Fibroblast of skin of right biceps (primary cell): Measurements from ENCODE around the gene SCAMP5.

Experiments used
- DNase-seq: peaks from one replicate; pipeline ENCODE4 v3.0.0-alpha.2; 2013

SCAMP5 gene, protein sequence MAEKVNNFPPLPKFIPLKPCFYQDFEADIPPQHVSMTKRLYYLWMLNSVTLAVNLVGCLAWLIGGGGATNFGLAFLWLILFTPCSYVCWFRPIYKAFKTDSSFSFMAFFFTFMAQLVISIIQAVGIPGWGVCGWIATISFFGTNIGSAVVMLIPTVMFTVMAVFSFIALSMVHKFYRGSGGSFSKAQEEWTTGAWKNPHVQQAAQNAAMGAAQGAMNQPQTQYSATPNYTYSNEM

DNA sequence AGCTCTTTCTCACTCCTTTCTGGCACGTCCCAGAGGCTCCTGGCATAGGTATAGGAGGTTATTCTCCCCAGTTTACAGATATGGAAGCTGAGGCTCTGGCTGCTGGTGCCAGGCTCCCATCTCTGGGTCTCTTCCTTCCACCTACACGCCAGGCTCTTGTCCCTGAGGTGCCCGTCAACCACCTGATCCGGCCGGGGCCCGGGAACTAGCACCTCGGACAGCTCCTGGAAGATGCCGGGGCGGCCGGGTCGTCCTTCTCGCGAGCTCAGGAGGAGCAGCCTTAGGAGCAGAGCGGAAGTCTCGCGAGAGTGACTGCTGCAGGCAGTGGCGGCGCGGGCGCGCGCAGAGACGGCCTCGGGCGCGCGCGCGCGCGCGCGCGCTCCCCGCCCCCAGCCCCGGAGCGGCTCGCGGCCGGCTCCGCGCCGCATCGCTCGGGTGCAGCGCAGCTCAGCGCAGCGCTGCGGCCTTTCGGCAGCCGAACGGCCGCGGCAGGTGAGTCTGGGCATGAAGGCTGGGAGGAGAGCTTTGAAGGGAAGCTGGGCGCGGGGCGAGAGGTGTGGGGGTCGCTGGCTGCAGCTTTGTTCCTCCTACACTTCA, at the start of gene SCAMP5:
SCAMP5 (plus strand) TSS at position 382 of the 597 bp plus-strand sequence. CDS start 16,277 bp downstream, outside the sequence.
- peak; percentile 93 for DNase-seq

DNA sequence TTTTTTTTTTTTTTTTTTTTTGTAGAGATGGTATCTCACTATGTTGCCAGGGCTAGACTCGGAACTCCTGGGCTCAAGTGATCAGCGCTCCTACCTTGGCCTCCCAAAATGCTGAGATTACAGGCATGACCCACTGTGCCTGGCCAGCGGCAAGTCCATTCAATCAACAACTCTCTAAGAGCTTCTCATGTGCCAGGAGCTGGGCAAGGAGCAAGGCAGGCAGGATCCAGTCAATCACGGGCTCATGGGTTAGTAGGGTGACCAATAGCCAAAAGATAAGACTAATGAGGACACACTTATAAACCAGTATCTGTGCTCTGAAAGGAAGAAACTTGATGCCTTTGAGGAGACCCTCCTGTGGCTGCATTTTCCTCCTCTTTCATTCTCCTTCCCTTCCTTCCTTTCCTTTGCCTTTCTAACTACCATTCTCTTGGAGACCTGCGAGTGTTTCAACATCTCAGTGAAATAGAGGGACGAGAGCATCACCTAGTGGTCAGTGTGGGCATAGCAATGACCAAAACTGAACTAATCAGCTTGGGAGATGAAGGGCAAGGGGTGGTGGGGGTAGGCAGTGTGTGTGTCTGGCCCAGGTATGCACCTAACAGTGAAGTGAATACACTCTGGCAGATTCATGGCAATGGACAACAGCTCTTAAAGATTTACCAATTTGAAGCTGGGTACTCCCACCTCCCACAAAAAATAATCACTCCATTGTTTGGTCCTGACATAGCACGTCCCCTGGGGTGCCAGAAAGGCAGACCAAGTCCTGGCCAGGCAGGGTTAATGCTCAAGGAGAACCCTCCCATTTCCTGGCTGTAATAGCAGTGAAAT, 45.1 kb upstream of the SCAMP5 start:
- DNase-seq, result peak; percentile 61

DNA sequence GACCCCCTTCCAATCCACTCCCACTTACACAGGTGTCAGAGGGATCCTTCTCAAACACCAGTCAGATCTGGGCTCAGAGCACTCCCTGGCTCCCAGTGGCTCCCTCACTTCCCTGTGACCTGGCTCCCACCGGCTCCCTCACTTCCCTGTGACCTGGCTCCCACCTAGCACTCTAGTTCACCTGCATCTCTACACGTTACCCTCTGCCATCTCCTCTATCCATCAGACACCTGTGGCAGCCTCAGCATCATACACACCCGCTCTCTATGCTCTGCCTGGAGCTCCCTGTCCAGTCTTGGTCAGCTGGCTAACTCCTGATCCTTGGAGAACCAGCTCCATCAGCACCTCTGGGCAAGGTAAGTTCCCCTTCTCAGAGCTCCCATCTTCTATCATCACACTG, 44.4 kb upstream of the SCAMP5 start:
- no peak for DNase-seq

DNA sequence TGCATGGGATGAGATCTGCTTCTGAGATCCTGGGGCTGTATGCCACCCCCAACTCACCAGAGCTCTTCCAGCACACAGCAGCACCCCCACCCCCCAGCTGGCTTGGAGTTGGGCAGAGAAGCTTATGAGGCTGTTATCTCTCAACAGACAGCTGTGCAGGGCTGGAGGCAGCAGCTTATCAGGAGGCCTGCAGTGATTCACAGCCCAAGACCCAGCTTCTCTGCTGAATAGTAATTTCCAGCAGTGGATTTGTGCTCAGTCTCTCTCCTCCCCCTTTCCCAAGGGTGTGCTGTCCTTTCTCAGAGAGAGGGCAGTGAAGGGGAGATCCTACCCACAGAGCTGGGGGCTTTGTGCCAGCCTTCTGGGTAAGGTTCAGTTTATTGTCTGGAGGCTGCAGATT, 40.8 kb upstream of the SCAMP5 start:
- DNase-seq, result peak; percentile 56

DNA sequence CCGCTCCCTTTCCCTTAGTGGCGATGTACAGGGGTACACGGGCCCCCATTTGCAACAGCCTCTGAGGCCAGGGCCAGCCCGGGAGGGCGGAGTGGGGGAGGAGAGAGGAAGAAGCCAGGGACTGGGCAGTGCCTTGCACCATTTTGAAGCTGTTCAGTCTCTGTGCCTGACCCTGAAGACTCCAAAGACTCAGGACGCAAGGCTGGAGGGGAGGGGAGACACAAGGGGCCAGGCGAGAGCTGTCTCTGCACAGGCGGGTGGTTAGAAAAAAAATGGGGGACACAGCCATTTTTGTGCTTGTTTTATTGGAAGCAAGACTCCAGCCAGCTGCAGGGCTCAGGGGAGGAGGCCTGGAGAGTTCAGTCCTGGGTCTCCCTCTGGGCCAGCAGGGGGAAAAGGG, 40.3 kb upstream of the SCAMP5 start:
- DNase-seq, result no peak

DNA sequence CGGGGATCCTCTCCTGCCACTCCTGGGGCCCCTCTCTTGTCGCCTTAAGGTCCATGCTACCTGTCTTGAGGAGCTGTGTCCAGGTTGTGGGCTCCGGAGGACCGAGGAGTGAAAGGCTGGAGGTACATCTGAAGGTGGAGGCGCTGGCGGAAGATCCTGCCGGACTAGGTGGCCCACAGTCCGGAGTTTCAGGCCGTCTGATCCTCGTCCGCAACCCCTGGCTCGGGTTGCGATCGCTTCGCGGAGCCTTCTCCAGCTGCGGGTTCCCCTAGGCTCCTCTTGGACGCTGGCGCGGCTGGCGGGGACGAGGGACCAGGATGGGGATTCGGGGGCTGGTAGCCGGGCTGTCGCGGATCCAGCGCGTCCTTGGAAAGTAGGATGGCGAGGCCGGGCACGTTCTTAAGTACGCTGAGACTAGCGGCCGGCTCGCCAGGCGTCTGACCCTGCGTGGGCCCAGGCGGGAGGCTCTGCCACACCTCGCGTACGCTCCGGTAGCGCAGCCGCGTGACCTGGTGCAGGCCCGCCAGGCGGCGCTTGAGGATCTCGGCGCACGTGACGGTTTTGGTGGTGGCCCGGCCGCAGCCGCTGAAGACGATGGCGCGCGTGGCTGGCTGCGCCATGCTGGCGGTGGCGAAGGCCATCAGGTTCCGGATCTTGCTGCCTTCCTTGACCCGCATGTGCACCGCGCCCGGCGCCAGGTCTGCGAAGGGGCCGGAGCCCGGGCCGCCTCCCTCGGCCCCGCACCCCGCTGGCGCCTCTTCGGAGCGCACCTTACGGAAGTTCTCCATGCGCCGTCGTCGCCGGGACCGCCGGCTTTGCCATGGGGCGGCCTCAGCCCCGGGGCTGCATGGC, 39.3 kb upstream of the SCAMP5 start:
- DNase-seq, result peak; percentile 73

DNA sequence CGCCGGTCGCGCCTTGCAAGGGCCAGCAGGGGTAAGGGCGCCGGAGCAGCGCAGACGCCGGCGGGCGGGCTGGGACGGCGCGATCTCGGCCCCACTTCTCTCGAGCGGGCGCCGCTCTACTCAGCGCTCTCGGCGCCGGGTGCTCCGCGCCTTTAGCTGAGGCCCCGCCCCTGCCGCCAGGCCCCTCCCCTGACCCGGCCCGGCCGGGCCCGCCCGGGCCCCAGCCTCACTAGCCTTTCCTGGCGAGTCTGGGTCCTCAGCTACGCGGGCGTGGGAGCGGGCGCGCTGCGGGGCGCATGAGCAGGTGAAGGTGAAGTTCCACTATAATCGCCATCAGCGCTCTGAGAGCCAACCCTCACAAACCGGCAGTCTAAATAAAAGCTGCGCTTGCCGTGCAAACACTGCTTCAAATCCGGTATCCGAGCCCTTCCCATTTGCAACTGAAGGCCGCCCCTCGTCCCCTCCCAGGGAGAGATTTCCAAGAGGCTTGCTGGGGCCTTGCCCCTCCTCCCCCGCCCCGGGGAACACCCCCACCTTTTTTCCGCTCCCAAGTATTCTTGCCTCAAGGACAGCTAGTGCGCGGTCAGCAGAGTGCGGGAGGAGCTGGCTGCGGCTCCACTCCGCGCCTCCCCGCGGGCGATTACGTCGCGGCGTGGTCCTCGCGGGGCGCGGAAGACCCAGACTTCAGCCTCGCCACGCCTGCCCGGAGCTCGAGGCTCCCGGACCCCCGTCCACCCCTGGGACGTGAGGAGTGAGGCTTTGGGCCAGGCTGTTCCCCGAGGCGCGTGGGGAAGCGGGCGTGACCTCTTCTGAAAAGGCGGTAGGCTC, 38.5 kb upstream of the SCAMP5 start, which contains the start of gene RPP25:
RPP25 (minus strand) TSS at position 125 of the 828 bp plus-strand sequence. CDS start 189 bp downstream, outside the sequence.
- peak; percentile 80 for DNase-seq

DNA sequence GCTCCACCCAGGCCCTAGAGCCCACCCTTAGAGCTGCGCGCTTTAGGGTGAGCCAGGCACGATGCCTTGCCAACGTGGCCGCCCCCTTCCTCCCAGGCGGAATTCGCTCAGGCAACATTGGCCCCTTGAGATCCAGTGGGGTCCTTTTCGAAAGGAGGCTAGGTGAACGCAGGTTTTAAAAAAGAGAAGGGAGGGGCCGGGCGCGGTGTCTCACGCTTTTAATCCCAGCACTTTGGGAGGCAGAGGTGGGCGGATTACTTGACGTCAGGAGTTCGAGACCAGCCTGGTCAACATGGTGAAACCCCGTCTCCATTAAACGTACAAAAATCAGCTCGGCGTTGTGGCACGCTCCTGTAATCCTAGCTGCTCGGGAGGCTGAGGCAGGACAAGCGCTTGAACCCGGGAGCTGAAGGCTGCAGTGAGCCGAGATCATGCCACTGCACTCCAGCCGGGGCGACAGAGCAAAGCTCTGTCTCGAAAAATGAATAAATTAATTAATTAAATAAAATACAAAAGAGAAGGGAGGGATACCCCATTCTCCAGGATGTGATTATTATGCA, 37.8 kb upstream of the SCAMP5 start:
- peak; percentile 40 for DNase-seq

DNA sequence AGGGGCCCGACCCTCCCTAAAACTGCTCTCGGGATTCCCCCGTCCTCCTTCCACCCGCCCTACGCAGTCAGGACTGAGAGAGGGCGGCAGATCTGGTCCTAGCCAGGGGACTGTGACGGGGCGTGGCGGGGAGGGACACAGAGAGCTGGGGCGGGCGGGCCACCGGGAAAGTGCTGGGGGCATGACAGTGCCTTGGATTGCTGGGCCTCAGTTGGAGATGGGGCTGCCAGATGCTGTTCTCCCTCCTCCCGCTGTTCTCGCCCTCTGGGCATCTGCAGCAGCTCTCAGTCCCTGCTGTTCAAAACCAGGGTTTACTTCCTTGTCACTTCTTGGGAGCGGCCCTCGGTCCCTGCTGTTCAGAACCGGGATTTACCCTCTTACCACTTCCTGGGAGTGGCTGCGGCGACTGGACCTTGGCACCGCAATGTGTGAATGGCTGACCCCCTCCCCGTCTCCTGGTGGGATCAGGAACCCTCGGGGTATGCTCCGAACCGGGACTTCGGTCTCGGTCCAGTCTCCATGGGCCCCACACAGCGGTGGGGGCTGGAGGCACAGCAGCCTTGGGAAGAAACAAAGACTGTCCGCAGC, 36.9 kb upstream of the SCAMP5 start:
- peak; percentile 48 for DNase-seq

DNA sequence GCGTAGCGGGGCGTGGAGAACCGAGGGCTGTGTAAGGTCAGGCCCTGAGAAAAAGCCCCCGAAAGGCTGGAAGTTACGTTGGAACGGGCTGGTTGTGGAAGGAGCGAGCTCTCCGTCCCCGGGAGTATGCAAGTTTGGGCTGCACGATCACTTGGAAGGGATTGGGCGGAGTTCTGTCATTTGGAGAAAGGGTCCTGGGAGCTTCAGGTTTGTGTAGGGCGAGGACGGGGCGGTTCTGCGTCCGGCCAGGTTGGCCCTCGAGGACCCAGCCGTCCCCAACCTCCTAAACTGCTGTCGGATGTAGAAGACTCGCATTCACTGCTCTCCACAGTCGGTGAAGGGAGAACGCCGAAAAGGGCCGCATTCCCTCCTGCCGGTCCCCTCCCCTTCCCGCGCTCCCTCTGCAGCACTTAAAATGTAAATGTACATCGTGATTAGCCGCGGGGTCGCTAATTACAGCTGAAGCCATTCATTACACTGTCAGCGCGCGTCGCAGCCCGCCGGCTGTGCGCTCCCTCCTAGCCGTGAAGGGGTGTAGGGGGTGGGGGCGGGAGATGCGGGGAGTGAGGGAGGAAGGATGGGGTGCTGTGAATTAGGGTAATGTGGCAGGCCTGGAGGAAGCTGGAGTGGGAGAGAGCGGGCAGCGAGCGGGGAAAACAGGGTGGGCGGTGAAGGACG, 36.3 kb upstream of the SCAMP5 start:
- no peak for DNase-seq

DNA sequence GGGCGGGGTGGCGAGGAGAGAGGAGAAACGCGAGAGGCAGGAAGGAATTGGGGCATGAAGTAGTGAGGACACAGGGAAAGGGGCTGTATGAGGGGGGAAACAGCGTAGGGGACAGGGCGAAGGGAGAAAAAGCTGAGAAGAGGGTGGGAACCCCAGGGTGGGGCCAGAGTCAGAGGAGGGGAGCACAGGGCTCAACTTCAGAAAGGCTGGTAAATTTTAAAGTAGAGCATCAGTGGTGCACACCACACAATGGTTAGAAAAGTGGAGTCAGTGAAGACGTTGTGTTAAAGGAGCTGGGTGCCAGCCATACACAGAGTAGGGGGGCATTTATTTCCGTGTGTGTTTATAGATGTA, 35.8 kb upstream of the SCAMP5 start:
- no peak for DNase-seq

DNA sequence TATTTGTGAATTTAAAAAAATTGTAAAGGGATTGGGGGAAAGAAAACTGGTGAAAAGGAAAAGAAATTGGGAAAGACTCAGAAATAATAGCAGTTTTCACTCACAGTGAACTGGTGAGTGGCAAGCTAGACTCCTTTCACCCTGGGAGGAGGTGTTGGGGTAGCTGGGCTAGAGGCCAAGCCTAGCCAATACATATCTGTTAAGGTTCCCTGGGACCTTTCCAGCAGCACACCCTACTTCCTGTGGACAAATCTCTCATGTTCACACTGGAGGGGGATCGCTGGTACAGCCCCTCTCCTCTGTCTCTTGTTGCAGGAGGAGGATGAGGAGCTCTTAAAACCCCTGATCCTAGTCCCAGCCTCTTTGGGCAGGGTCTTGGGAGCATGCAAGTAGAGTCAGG, 35.1 kb upstream of the SCAMP5 start:
- no peak for DNase-seq

DNA sequence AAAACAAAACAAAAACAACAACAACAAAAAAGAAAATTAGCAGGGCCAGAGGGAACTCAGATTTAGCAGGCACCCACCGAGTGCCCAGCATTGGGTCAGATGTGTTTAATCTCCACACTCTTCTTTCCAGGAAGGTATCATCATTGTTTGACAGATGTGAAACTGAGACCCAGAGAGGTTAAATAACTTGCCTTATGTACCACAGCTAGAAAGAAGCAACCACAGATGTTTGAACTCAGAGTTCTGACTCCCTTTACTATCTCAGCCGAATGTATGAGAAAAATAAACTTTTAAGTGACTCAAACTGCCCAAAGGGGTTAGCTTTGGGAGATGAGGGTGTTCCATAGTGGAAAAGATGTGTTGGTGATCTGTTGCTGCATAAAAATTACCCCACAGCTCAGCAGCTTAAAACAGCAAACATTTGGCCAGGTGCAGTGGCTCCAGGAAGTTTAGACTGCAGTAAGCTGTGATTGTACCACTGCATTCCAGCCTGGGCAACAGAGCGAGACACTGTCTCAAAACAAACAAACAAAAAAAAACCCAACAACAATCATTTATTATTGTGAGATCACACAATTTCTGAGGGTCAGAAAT, 34.3 kb upstream of the SCAMP5 start:
- DNase-seq, result no peak

DNA sequence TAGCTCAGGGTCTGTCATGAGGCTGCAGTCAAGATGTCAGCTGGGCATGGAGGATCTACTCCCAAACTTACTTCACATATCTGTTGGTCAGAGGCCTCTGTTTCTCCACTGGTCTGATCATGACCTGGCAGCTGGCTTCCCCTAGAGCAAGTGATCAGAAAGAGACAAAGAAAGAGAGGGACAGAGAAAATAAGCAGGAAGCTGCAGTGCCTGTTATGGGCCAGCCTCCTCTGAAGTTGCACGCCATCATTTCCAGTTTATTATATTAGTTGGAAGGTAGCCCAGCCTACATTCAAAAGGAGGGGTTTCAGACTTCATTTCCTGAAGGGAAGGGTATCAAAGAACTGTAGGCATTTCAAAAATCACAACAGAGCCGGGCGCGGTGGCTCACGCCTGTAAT, 33.7 kb upstream of the SCAMP5 start:
- no peak for DNase-seq

DNA sequence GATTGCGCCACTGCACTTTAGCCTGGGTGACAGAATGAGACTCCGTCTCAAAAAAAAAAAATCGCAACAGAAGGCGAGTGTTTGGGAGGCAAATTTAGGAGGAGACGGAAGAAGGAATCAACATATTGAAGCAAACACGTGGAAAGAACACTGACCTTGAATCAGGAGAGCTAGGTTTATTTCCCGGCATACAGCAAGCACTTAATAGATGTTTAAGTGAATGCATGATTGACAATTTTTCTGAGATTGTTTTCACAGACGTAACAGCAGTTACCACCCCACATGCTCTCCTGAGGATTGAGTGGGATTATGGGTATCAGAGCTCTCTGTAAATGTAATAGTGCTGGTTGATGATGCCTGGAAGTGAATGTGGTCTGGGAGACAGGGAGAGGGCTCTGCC, 33.1 kb upstream of the SCAMP5 start:
- no peak for DNase-seq

DNA sequence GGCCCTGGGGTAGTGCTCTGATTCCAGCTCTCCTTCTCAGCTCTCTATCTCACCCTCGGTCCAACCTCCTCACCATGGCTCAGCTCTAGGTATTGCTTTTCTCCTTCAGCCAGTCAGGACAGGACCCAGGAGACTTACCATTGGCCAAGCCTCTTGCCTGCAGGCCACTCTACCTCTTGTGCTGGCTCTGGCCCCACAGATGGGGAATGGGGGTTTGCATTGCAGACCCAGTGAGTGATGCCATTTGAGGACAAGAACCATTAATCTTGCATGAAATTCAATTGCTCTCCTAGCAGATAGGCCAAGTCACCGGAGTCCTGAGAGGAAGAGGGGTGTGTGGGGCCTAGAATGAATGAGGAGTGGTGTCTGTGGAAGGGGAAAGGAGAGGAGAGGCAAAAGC, 32.7 kb upstream of the SCAMP5 start:
- DNase-seq, result no peak

DNA sequence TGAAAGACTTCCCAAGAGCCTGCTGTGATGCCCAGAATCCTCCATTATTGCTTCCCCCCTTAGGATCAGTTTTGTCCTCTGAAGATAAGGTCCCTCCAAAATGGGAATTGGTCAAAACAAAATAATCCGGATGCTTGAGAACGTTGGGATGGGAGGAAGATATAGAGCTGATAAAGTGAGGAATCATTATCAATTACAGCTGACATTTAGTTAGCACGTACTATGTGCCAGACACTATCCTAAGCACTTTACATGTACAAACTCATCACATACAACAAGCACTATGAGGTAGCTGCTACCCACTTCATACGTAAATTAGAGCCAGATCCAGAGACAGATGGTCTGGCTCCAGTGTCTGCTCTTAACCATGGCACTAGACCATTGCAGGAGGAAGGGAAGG, 32.1 kb upstream of the SCAMP5 start:
- DNase-seq, result no peak

DNA sequence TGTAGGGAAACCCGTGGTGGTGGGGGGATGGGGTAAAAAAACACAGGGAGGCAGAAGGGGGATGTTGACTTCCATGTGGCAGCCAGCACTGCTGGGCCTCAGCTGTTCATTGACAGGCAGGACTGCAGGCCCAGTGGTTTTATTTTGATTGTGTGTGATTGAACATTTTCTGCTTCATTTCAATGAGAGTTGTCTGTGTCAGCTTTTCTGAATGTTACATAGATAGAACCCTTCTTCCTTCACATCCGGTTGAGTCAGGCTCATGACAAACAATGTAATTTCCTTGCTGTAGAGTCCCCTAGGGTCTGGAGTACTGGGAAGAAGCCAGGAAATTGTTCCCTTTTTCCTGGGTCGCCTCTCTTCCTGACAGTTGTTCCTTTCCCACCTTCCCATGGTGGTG, 30.6 kb upstream of the SCAMP5 start:
- DNase-seq, result peak; percentile 74

DNA sequence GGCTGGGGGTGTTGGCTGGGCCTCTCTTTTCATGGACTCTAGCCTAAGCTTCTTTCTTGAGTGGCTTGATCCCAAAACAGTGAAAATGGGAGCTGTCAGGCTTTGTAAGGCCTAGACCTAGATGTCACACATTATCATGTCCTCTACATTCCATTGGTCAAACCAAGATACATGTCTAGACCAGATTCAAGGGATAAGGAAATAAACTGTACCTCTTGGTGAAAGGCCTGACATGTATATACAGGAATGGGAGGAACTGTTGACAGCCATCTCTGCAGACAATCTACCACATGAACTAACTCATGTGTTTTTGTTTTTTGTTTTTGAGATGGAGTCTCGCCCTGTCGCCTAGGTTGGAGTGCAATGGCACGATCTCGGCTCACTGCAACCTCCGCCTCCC, 27.7 kb upstream of the SCAMP5 start:
- DNase-seq, result no peak

DNA sequence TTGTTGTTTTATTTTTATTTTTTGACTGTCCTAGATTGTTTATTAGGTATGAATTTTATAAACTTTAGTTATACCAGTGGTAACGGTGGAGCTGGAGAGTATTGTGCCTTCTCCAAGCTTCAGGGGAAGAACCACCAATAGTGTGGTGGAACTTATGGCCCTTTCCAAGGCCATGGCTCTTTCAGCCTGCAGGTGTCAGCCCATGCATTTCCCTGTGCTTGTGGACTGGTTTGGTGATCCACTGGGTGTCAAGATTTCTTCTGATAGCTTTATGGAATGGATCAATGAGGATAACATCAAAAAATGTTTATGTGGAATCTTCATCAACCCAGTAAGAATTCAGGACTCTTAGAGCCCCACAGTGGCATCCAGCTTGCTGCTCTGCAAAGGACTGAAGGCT, 19.2 kb upstream of the SCAMP5 start:
- DNase-seq, result no peak
